Measurements from ENCODE around the gene IL5.

Gene IL5

GRCh38 chr5:132498686-132499271, 44.5 kb downstream of the IL5 start:
- no peak for DNase-seq (ENCODE audit: low read depth in 2 of 2)

- no peak for DNase-seq (ENCODE audit: low read depth in 2 of 2)
These were observed 45.2 kb downstream of the IL5 start for GRCh38 chr5:132498152-132498551.

DNA sequence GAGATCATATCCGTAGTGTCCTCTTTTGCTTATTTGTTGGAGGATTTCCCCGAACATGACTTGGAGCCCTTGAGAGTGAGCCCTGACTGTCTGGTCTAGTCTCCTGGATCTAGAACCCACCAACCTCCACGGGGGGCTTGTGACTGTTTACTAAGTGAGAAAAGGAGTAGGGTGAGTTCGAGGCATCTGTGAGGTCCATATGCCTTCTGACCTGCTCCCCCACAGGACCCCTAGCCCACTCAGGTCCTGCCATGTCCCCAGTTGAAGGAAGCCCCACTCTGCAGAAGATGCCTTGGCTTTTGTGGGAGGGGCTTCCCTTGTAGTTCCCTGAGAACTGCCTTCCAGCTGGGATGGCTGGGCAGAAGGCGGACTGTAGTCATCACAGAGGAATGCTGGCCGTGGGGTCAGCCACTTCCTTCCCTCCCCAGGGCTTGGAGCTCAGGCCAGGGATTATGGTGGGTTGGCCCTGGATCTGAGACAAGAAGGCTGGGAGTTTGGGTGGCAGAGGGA, 45.8 kb downstream of the IL5 start:
- no peak for DNase-seq (ENCODE audit: low read depth in 2 of 2)

- DNase-seq (ENCODE audit: low read depth in 2 of 2) = no peak
These were observed 46.5 kb downstream of the IL5 start for GRCh38 chr5:132496631-132497487.

GRCh38 chr5:132496191-132496630, 47.1 kb downstream of the IL5 start:
- DNase-seq (ENCODE audit: low read depth in 2 of 2) = peak; percentile 80 to 85

DNA sequence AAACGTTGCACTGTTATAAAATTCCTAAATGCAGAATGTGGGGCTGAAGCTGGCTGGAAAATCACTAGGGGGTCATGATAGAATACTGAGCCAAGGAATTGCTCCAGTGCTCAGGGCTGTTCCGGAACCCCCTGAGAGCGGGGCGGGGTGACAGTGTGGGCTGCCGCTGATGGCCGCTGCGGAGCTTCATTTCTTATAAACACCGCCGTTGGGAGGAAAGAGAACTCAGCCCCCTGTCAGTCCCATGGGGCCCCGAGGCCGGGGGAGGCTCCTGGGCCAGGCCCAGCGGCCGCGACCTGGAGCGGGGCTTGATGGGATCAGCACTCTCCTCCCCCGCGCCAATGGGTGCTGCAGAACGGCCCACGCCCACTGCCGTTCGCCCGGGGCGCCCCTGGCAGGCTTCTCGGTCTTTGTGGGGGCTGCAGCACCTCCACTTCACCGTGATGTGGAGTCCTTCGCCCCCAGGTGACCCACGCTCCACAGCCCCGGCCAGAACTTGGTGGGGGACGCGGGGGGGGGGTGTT, 47.6 kb downstream of the IL5 start:
- DNase-seq (ENCODE audit: low read depth in 2 of 2) = peak; percentile 61 to 80

DNA sequence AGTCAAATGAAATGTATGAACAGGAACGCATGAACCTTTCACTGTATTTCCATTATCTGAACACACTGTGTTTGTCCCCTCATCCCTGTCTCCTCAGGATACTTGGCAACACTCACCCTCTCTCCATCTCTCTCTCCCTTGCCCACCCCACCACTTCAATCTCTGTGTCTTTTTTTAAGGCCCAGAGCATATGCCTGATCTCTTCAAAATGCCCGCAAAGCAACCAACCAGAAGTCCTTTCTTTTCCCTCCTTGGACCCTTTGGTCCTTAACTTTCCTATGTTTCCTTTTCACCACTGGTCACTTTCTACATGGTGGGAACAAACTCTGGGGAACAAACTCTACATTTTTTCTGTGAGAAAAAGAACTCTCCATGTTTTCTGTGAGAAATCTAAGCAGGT, 49.5 kb downstream of the IL5 start:
- DNase-seq (ENCODE audit: low read depth in 2 of 2) = no peak

- no peak for DNase-seq (ENCODE audit: low read depth in 2 of 2)
These were observed 50.1 kb downstream of the IL5 start for GRCh38 chr5:132493241-132493640.

DNA sequence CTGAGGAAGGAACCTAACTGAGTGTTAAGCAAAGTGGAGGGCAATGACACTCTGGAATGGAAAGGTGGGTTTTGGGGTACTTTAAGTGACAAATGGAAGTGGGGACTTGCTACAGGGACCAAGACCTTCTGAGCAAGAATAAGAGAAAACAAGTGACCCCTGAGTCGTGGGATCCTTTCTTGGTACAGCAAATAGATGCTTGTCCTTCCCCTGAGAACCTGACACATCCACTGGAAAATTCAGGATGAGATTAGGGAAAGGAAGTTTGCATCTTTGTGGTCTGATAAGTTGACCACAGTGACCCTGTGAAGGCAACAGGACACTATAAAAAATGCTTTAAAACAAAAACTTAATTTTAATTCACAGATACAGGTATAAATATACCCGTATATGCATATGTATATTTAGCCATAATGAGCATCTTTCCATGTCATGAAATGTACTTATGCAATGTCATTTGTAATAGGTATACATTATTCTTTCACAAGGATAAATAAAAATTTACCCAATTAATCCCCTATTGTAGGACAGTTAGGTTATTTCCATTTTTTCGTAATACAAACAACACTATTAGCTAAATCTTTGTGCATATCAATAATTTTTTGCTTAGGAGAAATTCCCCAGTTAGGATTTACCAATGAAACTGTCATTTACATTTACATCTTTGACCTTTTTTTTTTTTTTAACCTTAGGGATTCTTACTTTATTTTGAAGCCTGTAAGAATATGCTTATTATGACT, 50.8 kb downstream of the IL5 start:
- DNase-seq (ENCODE audit: low read depth in 2 of 2) = no peak

Data from stimulated activated CD4-positive, alpha-beta T cell treated with anti-CD3 and anti-CD28 coated beads, Interleukin-15, amount 100 ng/mL, for 48 hours (primary cell).